Activated T-cell treated with anti-CD3 and anti-CD28 coated beads, Interleukin-2, amount 50 U/mL, for 4 hours (primary cell): ENCODE results near the gene KIAA1217. TPM values are rescaled to one million over a fixed set of nuclear protein-coding genes. Genes with fewer than 3 reads are reported as not detected.

Source experiments
- ATAC-seq, 2 donors: fragments of 200-7000 bp; cut with Tn5 transposase; one replicate each; pipeline ENCODE4 v1.10.0; 2021
- DNase-seq: peaks from one replicate; pipeline ENCODE4 v3.0.0-alpha.2; 2020
- H3K27me3 Mint-ChIP-seq: one replicate; pipeline ENCODE4 v1.8.0; 2021; ENCODE audit warnings: low read depth, mixed read lengths
- H3K36me3 Mint-ChIP-seq: one replicate; pipeline ENCODE4 v1.8.0; 2022; ENCODE audit warnings: mixed read lengths; ENCODE audit not compliant: insufficient read depth
- H3K4me1 Mint-ChIP-seq: one replicate; pipeline ENCODE4 v1.8.0; 2021; ENCODE audit warnings: low read depth, mixed read lengths
- H3K4me3 Mint-ChIP-seq: one replicate; pipeline ENCODE4 v1.8.0; 2021; ENCODE audit warnings: mild to moderate bottlenecking, moderate library complexity, mixed read lengths
- H3K9me3 Mint-ChIP-seq: one replicate; pipeline ENCODE4 v1.8.0; 2021; ENCODE audit warnings: mixed read lengths
- total RNA-seq, 3 donors: library from RNA; stranded (reverse); gene quantifications; one replicate each; pipeline ENCODE4 v1.2.1, GENCODE V29; 2021

KIAA1217 gene
- total RNA-seq, 3 donors from 2014 or later: 0.20 to 0.87 (median 0.50) TPM

DNA sequence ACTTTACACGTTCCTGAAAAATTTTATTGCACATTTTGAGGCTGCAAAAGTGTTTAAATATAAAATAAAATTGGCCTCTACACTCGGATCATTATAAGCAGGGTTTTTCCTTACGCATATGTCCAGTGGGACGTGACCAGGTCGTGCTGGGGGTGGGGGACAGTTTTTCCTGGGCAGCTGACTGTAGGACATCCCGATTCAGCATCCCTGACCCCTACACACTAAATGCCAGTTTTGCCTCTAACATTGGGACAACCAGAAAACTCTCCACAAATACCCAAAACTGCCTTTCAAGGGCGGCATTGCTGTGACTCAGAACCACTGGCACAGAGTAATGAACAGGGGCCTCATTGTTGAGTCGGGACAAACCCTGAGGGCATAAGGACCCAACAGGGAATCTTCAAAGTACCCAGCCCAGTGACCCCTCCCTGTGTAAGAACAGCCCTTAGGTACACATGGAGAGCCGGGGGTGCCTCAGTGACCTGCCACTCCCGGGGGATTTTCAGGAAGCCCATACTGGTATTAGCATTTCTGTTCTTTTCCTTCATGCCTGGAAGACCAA lies 344.2 kb downstream of the KIAA1217 start:
- ATAC-seq: no peak
- H3K27me3 Mint-ChIP-seq: peaks cover 7% of the 10 kb centered on the region
- DNase-seq: no peak
- H3K9me3 Mint-ChIP-seq: no peaks in the 10 kb centered on the region
- peaks cover 4% of the 10 kb centered on the region for H3K4me1 Mint-ChIP-seq
- H3K4me3 Mint-ChIP-seq: no peak overlapping the region
- no peaks in the 10 kb centered on the region for H3K36me3 Mint-ChIP-seq

DNA sequence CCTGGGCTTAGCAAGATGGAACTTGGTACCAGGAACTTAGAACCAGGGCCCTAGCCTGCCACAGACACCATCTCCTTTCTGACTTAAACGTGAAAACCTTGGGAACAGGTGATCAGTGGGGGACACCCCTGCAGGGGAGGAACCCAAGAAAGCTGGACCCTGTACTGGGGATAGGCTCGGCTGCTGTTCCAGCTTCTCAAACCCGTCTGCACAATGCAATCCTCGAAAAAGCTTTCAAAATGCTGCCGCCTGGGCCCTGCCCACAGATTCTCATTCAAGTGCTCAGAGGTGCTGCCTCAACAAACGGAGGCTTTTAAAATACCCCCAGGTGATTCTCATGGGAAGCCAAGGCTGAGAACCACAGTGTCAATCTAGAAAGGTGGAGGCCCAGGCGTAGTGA lies 345.1 kb downstream of the KIAA1217 start:
- ATAC-seq: no peak
- no peaks in the 10 kb centered on the region for H3K36me3 Mint-ChIP-seq
- H3K4me1 Mint-ChIP-seq: peaks cover 4% of the 10 kb centered on the region
- no peaks in the 10 kb centered on the region for H3K9me3 Mint-ChIP-seq
- H3K27me3 Mint-ChIP-seq: peaks cover 7% of the 10 kb centered on the region
- DNase-seq: no peak
- H3K4me3 Mint-ChIP-seq: no peak overlapping the region

DNA sequence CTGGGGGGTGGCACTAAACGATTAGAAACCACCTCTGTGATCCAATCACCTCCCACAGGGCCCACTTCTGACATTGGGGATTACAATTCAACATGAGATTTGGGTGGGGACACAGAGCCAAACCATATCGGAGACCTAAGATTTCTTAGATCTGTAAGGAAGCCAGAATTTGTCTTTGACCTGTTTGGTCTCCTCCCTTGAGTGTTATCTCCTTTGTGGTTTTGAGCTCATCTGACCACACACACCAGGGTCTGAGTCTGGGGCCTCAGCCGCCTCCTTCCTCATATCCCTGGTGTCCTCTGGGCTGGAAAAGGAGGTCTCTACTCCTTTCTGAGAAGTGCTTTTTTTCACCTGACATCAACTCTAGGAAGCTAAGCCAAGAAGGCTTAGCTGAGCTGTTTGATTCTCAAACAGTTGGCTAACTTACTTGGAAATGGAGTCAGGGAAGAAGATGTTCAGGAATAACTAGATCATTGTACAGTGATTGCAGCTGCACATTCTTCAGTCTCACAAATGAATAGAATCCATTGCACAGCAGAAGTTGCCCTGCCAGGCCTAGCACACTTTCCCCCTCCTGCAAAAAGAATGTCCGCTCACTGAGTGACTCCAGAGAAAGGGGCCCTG lies 347.3 kb downstream of the KIAA1217 start:
- Mint-ChIP-seq H3K36me3 (no peaks in the 10 kb centered on the region), H3K4me1 (peaks cover 4% of the 10 kb centered on the region), H3K9me3 (no peaks in the 10 kb centered on the region), H3K4me3 (no peak overlapping the region), H3K27me3 (peaks cover 4% of the 10 kb centered on the region)
- DNase-seq (no peak), ATAC-seq (no peak)

DNA sequence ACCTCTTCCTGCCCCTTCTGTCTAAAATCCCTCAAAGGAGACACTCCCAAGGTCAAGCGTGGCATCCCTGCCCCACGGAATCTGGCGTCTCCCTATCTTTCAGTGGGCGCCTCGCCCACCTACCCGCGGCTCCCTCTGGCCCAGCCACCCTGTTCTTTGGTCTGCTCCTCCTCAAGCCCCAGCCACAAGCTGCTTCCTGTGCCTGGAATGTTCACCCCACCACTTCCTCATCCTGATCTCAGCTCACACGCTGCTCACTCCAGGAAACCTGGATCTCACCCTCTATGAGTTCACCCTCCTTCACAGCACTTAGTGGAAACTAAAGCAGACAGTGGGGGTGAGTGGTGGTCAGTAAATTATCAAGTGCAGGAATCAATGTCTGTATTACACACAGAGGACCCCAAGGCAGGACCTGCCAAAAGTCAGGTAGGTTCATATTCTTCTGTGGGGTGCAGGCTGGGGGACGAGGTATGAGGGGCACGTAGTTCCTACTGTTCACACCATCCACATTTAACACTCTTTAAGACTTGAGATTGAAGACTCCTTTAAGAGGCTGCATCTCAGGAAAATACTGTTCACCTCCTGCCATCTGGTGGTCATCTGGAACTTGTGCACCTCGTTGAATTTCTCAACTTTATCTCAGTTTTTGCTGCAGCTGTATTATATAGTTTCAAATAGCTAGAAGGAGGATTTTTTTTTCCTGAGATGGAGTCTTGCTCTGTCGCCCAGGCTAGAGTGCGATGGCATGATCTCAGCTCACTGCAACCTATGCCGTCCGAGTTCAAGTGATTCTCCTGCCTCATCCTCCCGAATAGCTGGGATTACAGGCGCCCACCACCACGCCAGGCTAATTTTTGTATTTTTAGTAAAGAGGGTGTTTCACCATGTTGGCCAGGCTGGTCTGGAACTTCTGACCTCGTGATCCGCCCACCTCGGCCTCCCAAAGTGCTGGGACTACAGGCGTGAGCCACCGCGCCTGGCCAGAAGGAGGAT lies 348.1 kb downstream of the KIAA1217 start:
- ATAC-seq (no peak), DNase-seq (no peak)
- H3K36me3 Mint-ChIP-seq: no peaks in the 10 kb centered on the region
- H3K4me3 Mint-ChIP-seq: no peak overlapping the region
- no peaks in the 10 kb centered on the region for H3K9me3 Mint-ChIP-seq
- H3K4me1 Mint-ChIP-seq: peaks cover 4% of the 10 kb centered on the region
- peaks cover 4% of the 10 kb centered on the region for H3K27me3 Mint-ChIP-seq

DNA sequence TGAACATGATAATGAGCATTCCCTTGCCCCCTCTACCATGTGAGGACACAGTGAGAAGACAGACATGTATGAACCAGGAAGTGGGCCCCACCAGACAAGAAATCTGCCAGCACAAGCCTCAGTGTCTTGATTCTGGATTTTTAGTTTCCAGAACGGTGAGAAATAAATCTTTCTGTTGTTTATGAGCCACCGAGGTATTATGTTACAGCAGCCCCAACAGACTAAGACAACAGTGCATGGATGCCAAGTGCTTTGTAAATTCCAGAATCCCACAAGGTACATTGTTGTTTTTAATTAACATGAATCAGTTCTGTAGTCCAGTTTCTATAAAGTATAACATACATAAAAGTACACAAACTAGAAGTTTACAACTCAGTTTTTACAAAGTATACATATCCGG lies 352.5 kb downstream of the KIAA1217 start:
- no peak overlapping the region for H3K4me3 Mint-ChIP-seq
- DNase-seq: no peak
- ATAC-seq: no peak
- peaks cover 4% of the 10 kb centered on the region for H3K4me1 Mint-ChIP-seq
- H3K36me3 Mint-ChIP-seq: no peaks in the 10 kb centered on the region
- no peaks in the 10 kb centered on the region for H3K9me3 Mint-ChIP-seq
- peaks cover 6% of the 10 kb centered on the region for H3K27me3 Mint-ChIP-seq

DNA sequence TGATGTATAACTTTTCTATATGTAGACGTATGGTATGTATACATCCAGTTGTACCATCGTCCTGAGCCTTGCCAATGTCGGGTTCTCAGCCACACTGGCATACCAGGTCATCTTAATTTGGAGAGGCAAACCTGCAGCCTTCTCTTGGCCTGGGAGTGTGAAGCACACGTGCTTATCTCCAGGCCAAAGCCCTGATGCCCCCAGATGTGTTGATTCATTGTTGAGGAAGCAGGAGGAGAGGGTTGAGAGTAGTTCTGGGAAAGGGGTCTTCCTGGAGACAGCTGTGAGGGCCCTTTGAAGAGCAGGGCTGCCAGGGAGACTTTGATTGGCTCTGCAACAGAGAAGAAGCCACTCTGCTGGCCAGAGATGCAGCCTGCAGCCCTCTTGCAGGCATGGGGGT lies 359.1 kb downstream of the KIAA1217 start:
- Mint-ChIP-seq H3K4me1 (no peaks in the 10 kb centered on the region), H3K4me3 (no peak overlapping the region), H3K36me3 (no peaks in the 10 kb centered on the region), H3K9me3 (no peaks in the 10 kb centered on the region), H3K27me3 (peaks cover 18% of the 10 kb centered on the region)
- ATAC-seq: no peak
- no peak for DNase-seq

DNA sequence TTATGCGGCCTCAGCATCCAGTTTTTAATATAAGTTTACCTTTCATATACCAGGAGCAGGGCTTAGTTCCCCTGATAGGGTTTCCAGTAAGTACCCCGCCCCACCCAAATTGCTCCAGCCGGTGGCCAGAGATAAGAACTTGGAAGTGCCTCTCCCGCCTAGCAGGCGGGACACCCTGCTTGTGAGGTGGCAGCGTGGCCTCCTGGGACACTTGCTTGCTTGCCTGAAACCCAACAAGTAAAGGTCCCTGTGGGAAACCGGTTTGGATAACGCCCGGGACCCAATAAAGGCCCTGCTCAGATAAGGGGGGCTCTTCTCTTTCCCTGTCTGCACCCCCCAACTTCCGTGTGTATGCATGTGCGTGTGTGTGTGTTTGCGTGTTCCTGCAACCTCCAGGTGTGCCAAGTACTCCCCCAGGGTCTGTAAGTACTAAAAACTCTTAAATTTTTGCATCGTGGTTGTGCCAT lies 360.4 kb downstream of the KIAA1217 start:
- Mint-ChIP-seq H3K36me3 (no peaks in the 10 kb centered on the region), H3K9me3 (no peaks in the 10 kb centered on the region)

DNA sequence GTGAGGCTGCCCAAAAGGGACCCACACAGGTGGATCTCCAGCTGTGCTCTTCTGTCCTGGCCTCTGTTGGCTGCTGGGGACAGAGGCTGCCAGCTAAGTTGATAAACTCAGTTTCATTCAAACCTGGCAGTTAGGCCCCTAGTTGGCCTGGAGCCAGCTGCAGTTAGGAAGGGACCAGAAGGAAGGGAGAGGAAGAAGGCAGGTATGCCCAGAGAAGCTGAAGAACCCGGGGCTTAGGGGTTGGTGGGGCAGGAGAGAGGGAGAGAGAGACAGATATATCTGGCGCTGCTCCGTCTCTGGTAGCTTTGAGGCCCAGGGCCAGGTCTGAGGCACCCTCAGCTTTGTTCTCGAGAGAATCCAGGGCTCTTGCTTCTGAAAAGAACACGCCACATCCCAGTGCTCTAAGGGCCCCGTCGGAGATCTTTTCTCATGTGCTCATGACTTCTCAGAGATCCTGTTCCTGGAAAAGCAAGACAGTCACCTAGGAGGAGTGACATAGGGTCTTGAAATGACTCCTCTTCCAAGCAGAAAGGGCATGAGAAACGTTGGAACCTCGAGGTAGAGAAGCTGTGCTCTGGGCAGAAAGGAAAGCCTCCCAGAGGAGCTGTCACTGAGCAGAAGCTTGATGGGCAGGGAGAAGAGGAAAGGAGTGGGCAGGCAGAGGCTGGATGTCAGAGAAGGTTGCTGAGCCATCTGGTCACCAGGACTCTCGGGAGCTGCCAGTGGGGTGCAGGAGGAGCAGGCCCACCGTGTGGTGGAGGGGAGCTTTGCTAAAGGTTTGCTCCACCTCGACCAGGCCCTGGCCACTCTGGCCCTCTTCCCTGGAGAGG lies 361.1 kb downstream of the KIAA1217 start:
- no peaks in the 10 kb centered on the region for H3K36me3 Mint-ChIP-seq
- H3K4me3 Mint-ChIP-seq: no peak overlapping the region
- no peaks in the 10 kb centered on the region for H3K9me3 Mint-ChIP-seq
- peaks cover 24% of the 10 kb centered on the region for H3K27me3 Mint-ChIP-seq
- H3K4me1 Mint-ChIP-seq: peaks cover under 1% of the 10 kb centered on the region
- no peak for DNase-seq
- ATAC-seq: no peak

More for the DNA sequence above, 360.4 kb downstream of the KIAA1217 start:
- ATAC-seq (no peak), DNase-seq (no peak)
- H3K4me1 Mint-ChIP-seq: no peaks in the 10 kb centered on the region
- H3K27me3 Mint-ChIP-seq: peaks cover 19% of the 10 kb centered on the region
- no peak overlapping the region for H3K4me3 Mint-ChIP-seq

DNA sequence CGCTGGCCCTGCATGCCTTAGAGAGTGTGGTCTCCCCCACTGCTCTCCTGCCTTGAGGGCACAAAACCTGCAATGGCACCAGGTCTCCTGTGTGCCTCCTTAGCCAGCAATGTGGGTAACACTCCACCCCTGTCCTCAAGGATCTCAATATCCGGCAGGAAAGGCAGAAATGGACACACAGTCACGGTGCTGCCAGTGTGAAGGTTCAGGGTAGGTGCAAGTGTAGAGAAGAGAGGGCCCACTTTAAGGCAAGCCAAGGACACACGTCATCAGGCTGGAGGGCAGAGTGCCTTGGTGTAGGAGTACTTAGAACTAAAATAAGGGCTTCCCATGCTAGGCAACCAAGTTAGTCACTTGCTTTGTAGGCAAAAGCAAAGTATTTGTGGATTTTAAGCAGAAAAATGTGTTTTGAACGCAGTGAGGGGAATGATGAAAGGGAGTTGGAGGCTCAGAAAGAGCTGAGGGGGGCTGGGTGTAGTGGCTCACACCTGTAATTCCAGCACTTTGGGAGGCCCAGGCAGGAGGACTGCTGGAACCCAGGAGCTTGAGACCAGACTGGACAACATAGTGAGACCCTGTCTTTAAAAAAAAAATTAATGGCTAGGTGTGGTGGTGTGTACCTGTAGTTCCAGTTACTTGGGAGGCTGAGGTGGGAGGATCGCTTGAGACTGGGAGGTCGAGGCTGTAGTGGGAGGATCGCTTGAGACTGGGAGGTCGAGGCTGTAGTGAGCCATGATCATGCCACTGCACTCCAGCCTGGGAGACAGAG lies 361.9 kb downstream of the KIAA1217 start:
- H3K27me3 Mint-ChIP-seq: peaks cover 23% of the 10 kb centered on the region
- no peak for ATAC-seq
- no peaks in the 10 kb centered on the region for H3K36me3 Mint-ChIP-seq
- peaks cover 5% of the 10 kb centered on the region for H3K4me1 Mint-ChIP-seq
- H3K4me3 Mint-ChIP-seq: no peak overlapping the region
- H3K9me3 Mint-ChIP-seq: no peaks in the 10 kb centered on the region
- no peak for DNase-seq

DNA sequence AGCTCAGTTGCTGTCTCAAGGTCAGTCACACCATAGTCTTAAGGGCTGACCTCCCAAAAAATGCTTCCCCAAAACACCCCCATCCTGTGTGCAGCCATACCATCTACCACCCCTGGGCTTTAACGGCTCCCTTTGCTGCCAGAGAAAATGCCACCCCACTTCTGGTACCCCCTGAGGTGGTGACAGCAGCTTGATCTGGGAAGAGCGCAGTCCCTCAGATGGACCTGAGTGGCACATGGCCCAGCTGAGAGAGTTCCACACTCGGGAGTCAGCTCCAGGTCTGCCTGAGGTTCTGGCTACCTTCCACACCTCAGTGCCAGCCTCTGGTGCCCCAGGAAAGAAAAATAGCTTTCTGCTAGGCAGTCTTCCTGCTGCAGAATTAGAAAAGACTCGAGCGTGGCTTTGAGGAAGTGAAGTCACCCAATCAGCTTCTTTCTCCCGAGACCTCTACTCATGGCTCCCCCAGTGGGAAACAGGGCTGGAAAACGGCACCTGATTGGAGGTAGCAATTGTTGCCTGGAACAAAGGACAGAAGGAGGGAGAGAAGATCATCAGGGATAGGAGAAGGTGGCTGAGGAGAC lies 363.0 kb downstream of the KIAA1217 start:
- DNase-seq (no peak), ATAC-seq (no peak)
- H3K36me3 Mint-ChIP-seq: no peaks in the 10 kb centered on the region
- no peaks in the 10 kb centered on the region for H3K9me3 Mint-ChIP-seq
- no peak overlapping the region for H3K4me3 Mint-ChIP-seq
- H3K4me1 Mint-ChIP-seq: peaks cover 5% of the 10 kb centered on the region
- peaks cover 22% of the 10 kb centered on the region for H3K27me3 Mint-ChIP-seq

DNA sequence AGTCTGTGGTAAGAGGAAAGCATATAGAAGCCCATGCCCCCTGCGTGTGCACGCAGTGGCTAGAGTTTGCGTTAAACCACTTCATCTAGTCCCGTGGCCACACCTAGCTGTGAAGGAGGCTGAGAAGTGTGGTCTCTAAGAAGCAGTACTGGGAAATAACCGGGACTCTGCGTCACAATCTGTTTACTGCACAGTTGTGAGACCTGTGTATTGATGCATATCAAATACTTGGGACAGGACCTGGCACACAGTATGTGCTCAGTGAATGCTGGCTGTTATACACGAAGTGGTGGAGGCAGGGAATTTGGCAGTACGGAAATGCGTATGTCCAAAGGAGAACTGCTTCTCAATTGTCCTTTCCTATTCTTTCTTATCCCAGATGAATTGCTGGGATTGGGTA lies 365.2 kb downstream of the KIAA1217 start:
- ATAC-seq (no peak), DNase-seq (no peak)
- Mint-ChIP-seq H3K9me3 (no peaks in the 10 kb centered on the region), H3K27me3 (peaks cover 13% of the 10 kb centered on the region), H3K36me3 (no peaks in the 10 kb centered on the region), H3K4me3 (no peak overlapping the region), H3K4me1 (peaks cover 5% of the 10 kb centered on the region)

DNA sequence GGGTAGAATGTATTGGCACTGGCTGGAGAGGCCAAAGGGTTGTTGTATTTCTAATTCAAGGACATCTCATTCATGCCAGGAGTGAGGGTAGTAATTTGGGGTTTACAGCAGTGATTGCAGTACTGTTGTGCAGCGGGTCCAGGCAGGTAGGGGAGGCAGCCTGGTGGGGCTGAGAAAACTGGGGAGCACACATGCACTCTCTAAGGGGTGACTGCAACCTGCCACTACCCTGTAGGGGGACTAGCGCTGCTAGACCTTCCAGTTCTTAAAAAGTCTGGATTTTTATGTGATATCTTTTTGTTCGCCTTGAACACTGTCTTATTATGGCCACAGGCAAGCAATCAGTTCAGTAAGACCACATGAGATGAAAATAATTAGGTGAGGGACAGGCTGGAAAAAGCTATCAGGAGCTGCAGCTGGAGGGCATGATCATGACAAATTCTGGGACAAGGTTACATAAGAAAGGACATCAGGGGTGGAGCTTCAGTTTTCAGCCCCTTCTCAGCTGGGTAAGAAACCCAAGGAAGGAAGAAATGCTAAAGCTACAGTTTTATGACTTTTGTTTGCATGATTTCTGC lies 365.7 kb downstream of the KIAA1217 start:
- Mint-ChIP-seq H3K4me3 (no peak overlapping the region), H3K4me1 (peaks cover 5% of the 10 kb centered on the region), H3K27me3 (peaks cover 12% of the 10 kb centered on the region), H3K9me3 (no peaks in the 10 kb centered on the region), H3K36me3 (no peaks in the 10 kb centered on the region)
- ATAC-seq (no peak), DNase-seq (no peak)

DNA sequence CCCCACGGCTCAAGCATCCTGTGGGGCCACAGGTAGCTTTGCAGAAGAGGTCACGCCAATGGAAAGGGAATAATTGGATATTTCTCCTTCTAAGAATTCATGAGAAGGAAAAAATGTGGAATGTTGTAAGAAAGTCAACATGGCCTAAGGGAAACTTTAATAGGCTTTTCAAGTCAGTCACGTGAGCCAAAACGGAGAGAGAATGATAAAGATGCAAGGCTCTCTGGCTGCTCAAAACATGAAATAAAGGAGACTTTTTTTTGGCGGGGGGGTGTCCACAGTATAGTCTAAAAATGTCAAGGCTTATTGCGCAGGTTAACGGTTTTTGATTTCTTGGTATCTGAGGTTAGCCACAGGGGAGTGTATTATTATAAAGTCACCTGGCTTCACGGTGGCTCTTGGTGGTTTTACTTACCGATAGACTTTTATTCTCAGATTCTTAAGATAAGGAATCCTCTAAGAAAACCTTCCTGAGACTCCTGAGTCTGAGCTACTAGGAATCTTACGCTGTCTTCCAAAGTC lies 366.6 kb downstream of the KIAA1217 start:
- Mint-ChIP-seq H3K4me1 (peaks cover 5% of the 10 kb centered on the region), H3K27me3 (peaks cover 9% of the 10 kb centered on the region), H3K36me3 (no peaks in the 10 kb centered on the region), H3K4me3 (no peak overlapping the region), H3K9me3 (no peaks in the 10 kb centered on the region)
- ATAC-seq: no peak
- no peak for DNase-seq
